Sigmoid colon (tissue), 7 donors: ENCODE results near the gene PRICKLE3. TPM values are rescaled to one million over a fixed set of nuclear protein-coding genes. Genes with fewer than 3 reads are reported as not detected.

Source experiments
- DNase-seq: peaks from one replicate; pipeline ENCODE4 v3.0.0-alpha.2; 2019
- H3K27ac ChIP-seq, 4 donors: fragments of 200-600 bp; sonication (generic); one replicate each; pipeline ENCODE4 v1.5.1; 2016 to 2019; ENCODE audit warnings: mild to moderate bottlenecking in 1 of 4
- H3K27me3 ChIP-seq, 3 donors: fragments of 200-600 bp; sonication (generic); one replicate each; pipeline ENCODE4 v1.5.1; 2019; ENCODE audit warnings: mild to moderate bottlenecking in 1 of 3
- H3K36me3 ChIP-seq, 4 donors: fragments of 200-600 bp; sonication (generic); one replicate each; pipeline ENCODE4 v1.5.1; 2016 to 2019
- H3K4me1 ChIP-seq, 4 donors: fragments of 200-600 bp; sonication (generic); one replicate each; pipeline ENCODE4 v1.5.1; 2017 to 2019
- H3K4me3 ChIP-seq, 4 donors: fragments of 200-600 bp; sonication (generic); one replicate each; pipeline ENCODE4 v1.5.1; 2017 to 2019; ENCODE audit warnings: mild to moderate bottlenecking in 2 of 4, moderate library complexity in 1 of 4
- H3K9me3 ChIP-seq, 4 donors: fragments of 200-600 bp in 3 of 4; sonication (generic) in 3 of 4; one replicate each; pipeline versions ENCODE4 v1.5.1 to v1.6.1; 2013 to 2019
- CTCF ChIP-seq, 4 experiments: fragments of 450-650 bp in 3 of 4; fragments of 200-600 bp in 1 of 4; IDR thresholded peaks; one replicate each; pipeline ENCODE4 v1.5.1; 2016 to 2019; ENCODE audit warnings: antibody characterized with exemption in 4 of 4, mild to moderate bottlenecking in 3 of 4, moderate library complexity in 2 of 4
- EP300 ChIP-seq, 4 donors: sonication (generic); formaldehyde crosslinking; IDR thresholded peaks; one replicate each; pipeline ENCODE4 v1.6.1; 2017; ENCODE audit warnings: antibody characterized with exemption in 4 of 4
- POLR2A ChIP-seq, 2 donors: fragments of 450-650 bp; IDR thresholded peaks; one replicate each; pipeline ENCODE4 v1.6.1; 2016; ENCODE audit warnings: antibody characterized with exemption in 2 of 2, mild to moderate bottlenecking in 2 of 2, moderate library complexity in 2 of 2
- POLR2AphosphoS5 ChIP-seq, 4 donors: sonication (generic); formaldehyde crosslinking; IDR thresholded peaks; one replicate each; pipeline ENCODE4 v1.6.1; 2017; ENCODE audit warnings: antibody characterized with exemption in 4 of 4
- WGBS, 2 donors: extraction: QIAGEN DNeasy Blood & Tissue Kit; methylation state at CpG; one replicate each; pipeline ENCODE4 v1.1.7; 2013; 5-methylcytosine and 5-hydroxymethylcytosine counted together
- intact Hi-C: fragments of 100-400 bp; cut with DNase I; formaldehyde crosslinking; loops from one replicate; pipeline ENCODE4 v1.15.1; 2023
- polyA plus RNA-seq, 3 donors: library from polyadenylated mRNA; stranded (reverse); fragments of 200-250 nt; gene quantifications; one replicate each; pipeline ENCODE4 v1.2.3, GENCODE V29; 2013
- total RNA-seq, 4 donors: library from RNA; depleted of rRNA; stranded (reverse); fragments of >200 nt; gene quantifications; one replicate each; pipeline ENCODE4 v1.1.0, GENCODE V29; 2016
- donor health status: healthy with polysubstance abuse.
- donor health status: Bipolar disorder and iron deficiency.
- donor health status: healthy.

Gene PRICKLE3
- total and polyA plus RNA-seq, 7 donors, result 4.8 to 13.0 (median 8.9) TPM

GRCh38 chrX:49192722-49193328, 6.7 kb upstream of the PRICKLE3 start:
- Histone ChIP-seq H3K9me3 (no peaks in the 10 kb centered on the region), H3K36me3 (no peaks in the 10 kb centered on the region), H3K4me1 (peaks cover 0 to 13% (median 2%) of the 10 kb centered on the region in 4 donors), H3K4me3 (no peak overlapping the region), H3K27ac (no peak overlapping the region), H3K27me3 (no peaks in the 10 kb centered on the region)
- TF ChIP-seq POLR2AphosphoS5 (IDR thresholded peaks at IDR 0.05) (no peak), CTCF (IDR thresholded peaks at IDR 0.05) (peak in 3 of 4 experiments; percentile 14 to 35 (median 27)), EP300 (IDR thresholded peaks at IDR 0.05) (no peak), POLR2A (IDR thresholded peaks at IDR 0.05) (no peak)
- intact Hi-C loops, result no loop called here
- 57 to 71% methylated on average over 10 of the region's 10 CpGs for WGBS, 2 donors
- no peak for DNase-seq

- Histone ChIP-seq H3K27ac (peak overlapping the region; percentile 85 to 94 (median 88)), H3K9me3 (no peaks in the 10 kb centered on the region), H3K4me1 (peaks cover 0 to 13% (median 2%) of the 10 kb centered on the region in 4 donors), H3K4me3 (peak overlapping the region; percentile 48 to 71 (median 60)), H3K36me3 (no peaks in the 10 kb centered on the region), H3K27me3 (no peaks in the 10 kb centered on the region)
- intact Hi-C loops, result no loop called here
- no peak for DNase-seq
- TF ChIP-seq POLR2A (IDR thresholded peaks at IDR 0.05) (no peak), CTCF (IDR thresholded peaks at IDR 0.05) (no peak), POLR2AphosphoS5 (IDR thresholded peaks at IDR 0.05) (no peak), EP300 (IDR thresholded peaks at IDR 0.05) (no peak)
- WGBS, 2 donors, result 0 to 1% methylated on average over 34 of the region's 34 CpGs
These were observed 5.4 kb upstream of the PRICKLE3 start for GRCh38 chrX:49191574-49192011.

GRCh38 chrX:49190821-49191573, 4.8 kb upstream of the PRICKLE3 start:
- Histone ChIP-seq H3K4me1 (peaks cover 0 to 13% (median 2%) of the 10 kb centered on the region in 4 donors), H3K4me3 (peak overlapping the region; percentile 48 to 71 (median 60)), H3K27ac (peak overlapping the region; percentile 85 to 94 (median 88)), H3K36me3 (no peaks in the 10 kb centered on the region), H3K9me3 (no peaks in the 10 kb centered on the region), H3K27me3 (no peaks in the 10 kb centered on the region)
- peak; percentile 73 to 94 (median 88) for TF ChIP-seq POLR2AphosphoS5 (IDR thresholded peaks at IDR 0.05)
- peak; percentile 44 to 67 for TF ChIP-seq POLR2A (IDR thresholded peaks at IDR 0.05)
- TF ChIP-seq CTCF (IDR thresholded peaks at IDR 0.05), result no peak
- WGBS, 2 donors, result 0% methylated on average over 32 of the region's 32 CpGs
- DNase-seq, result peak; percentile 97
- intact Hi-C loops, result no loop called here

GRCh38 chrX:49189606-49190005, 3.4 kb upstream of the PRICKLE3 start:
- H3K4me1 ChIP-seq, result peaks cover 0 to 22% (median 9%) of the 10 kb centered on the region in 4 donors
- no peaks in the 10 kb centered on the region for H3K36me3 ChIP-seq
- DNase-seq, result no peak
- TF ChIP-seq CTCF (IDR thresholded peaks at IDR 0.05), result no peak
- no peak for TF ChIP-seq EP300 (IDR thresholded peaks at IDR 0.05)
- TF ChIP-seq POLR2AphosphoS5 (IDR thresholded peaks at IDR 0.05), result no peak
- no peak for TF ChIP-seq POLR2A (IDR thresholded peaks at IDR 0.05)
- 41 to 75% methylated on average over 6 of the region's 6 CpGs for WGBS, 2 donors
- no peak overlapping the region for H3K4me3 ChIP-seq
- no peaks in the 10 kb centered on the region for H3K27me3 ChIP-seq
- intact Hi-C loops, result no loop called here
- H3K9me3 ChIP-seq, result no peaks in the 10 kb centered on the region
- H3K27ac ChIP-seq, result peak overlapping the region; percentile 79 to 86 (median 84)
